Measurements from ENCODE around the gene ZSCAN5A.

DNA sequence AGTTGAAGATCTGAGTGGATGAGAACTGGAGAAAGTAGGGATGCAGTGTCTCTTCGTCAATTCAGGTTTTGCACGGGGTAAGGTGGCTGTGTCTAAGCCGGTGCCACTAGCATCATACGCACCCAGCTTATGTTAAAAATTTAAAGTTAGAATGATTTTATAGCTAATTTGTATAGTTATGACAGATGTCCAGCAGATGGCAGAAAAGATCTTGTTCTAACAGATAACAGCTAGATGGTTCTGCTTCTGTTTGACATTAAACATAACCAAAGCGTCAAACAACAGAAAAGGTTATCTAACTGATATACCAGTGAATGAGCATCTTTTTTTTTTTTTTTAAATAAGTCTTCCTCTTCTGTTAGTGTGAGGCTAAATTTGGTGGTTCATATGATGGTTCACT, 60.9 kb downstream of the ZSCAN5A start:
- TF ChIP-seq, protein P1, sequence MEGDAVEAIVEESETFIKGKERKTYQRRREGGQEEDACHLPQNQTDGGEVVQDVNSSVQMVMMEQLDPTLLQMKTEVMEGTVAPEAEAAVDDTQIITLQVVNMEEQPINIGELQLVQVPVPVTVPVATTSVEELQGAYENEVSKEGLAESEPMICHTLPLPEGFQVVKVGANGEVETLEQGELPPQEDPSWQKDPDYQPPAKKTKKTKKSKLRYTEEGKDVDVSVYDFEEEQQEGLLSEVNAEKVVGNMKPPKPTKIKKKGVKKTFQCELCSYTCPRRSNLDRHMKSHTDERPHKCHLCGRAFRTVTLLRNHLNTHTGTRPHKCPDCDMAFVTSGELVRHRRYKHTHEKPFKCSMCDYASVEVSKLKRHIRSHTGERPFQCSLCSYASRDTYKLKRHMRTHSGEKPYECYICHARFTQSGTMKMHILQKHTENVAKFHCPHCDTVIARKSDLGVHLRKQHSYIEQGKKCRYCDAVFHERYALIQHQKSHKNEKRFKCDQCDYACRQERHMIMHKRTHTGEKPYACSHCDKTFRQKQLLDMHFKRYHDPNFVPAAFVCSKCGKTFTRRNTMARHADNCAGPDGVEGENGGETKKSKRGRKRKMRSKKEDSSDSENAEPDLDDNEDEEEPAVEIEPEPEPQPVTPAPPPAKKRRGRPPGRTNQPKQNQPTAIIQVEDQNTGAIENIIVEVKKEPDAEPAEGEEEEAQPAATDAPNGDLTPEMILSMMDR (tag by site-specific recombination; IDR thresholded peaks at IDR 0.05) = no peak
- no peak for TF ChIP-seq TCF7L2 (IDR thresholded peaks at IDR 0.05; ENCODE audit: borderline replicate concordance, low read depth, low read length)
